Measurements from ENCODE around the gene HIVEP3.

HIVEP3 gene

GRCh38 chr1:41809692-41810091 lies 109.0 kb downstream of the HIVEP3 start:
- no peak for DNase-seq

GRCh38 chr1:41807390-41807789 lies 111.3 kb downstream of the HIVEP3 start:
- no peak for DNase-seq

- no peak for DNase-seq
Observed at GRCh38 chr1:41806472-41807155, 112.1 kb downstream of the HIVEP3 start.

GRCh38 chr1:41805771-41806471 lies 112.8 kb downstream of the HIVEP3 start:
- no peak for DNase-seq

- DNase-seq, result no peak
Observed at GRCh38 chr1:41804176-41804575, 114.5 kb downstream of the HIVEP3 start.

GRCh38 chr1:41803656-41804055 lies 115.1 kb downstream of the HIVEP3 start:
- DNase-seq, result no peak

GRCh38 chr1:41802532-41803501 lies 115.9 kb downstream of the HIVEP3 start:
- no peak for DNase-seq

GRCh38 chr1:41800311-41800829 lies 118.4 kb downstream of the HIVEP3 start:
- no peak for DNase-seq

- DNase-seq, result no peak
Observed at GRCh38 chr1:41799723-41800122, 119.0 kb downstream of the HIVEP3 start.

- DNase-seq, result no peak
Observed at GRCh38 chr1:41799205-41799604, 119.5 kb downstream of the HIVEP3 start.

GRCh38 chr1:41795205-41795762 lies 123.4 kb downstream of the HIVEP3 start:
- DNase-seq, result no peak

- no peak for DNase-seq
Observed at GRCh38 chr1:41794031-41794430, 124.7 kb downstream of the HIVEP3 start.

- no peak for DNase-seq
Observed at GRCh38 chr1:41792485-41792770, 126.3 kb downstream of the HIVEP3 start.

GRCh38 chr1:41791667-41792484 lies 126.8 kb downstream of the HIVEP3 start:
- DNase-seq, result no peak

GRCh38 chr1:41790351-41790750 lies 128.4 kb downstream of the HIVEP3 start:
- DNase-seq, result no peak

GRCh38 chr1:41789661-41790330 lies 128.9 kb downstream of the HIVEP3 start:
- DNase-seq, result no peak

- no peak for DNase-seq
Observed at GRCh38 chr1:41788427-41788826, 130.3 kb downstream of the HIVEP3 start.

- DNase-seq, result no peak
Observed at GRCh38 chr1:41784531-41785274, 134.0 kb downstream of the HIVEP3 start.

- no peak for DNase-seq
Observed at GRCh38 chr1:41783189-41783639, 135.5 kb downstream of the HIVEP3 start.

- DNase-seq, result no peak
Observed at GRCh38 chr1:41780916-41781315, 137.8 kb downstream of the HIVEP3 start.

- no peak for DNase-seq
Observed at GRCh38 chr1:41780322-41780721, 138.4 kb downstream of the HIVEP3 start.
